Measurements from ENCODE around the gene MTAP.

MTAP gene

GRCh38 chr9:21854119-21854518 lies 51.7 kb downstream of the MTAP start:
- DNase-seq = no peak

DNA sequence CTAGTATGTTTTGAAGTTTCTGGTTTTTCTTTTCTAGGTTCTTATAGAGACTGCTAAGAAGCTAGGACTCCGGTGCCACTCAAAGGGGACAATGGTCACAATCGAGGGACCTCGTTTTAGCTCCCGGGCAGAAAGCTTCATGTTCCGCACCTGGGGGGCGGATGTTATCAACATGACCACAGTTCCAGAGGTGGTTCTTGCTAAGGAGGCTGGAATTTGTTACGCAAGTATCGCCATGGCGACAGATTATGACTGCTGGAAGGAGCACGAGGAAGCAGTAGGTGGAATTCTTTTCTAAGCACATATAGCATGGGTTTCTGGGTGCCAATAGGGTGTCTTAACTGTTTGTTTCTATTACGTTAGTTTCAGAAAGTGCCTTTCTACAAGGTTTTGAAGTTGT lies 52.2 kb downstream of the MTAP start:
- no peak for DNase-seq

DNA sequence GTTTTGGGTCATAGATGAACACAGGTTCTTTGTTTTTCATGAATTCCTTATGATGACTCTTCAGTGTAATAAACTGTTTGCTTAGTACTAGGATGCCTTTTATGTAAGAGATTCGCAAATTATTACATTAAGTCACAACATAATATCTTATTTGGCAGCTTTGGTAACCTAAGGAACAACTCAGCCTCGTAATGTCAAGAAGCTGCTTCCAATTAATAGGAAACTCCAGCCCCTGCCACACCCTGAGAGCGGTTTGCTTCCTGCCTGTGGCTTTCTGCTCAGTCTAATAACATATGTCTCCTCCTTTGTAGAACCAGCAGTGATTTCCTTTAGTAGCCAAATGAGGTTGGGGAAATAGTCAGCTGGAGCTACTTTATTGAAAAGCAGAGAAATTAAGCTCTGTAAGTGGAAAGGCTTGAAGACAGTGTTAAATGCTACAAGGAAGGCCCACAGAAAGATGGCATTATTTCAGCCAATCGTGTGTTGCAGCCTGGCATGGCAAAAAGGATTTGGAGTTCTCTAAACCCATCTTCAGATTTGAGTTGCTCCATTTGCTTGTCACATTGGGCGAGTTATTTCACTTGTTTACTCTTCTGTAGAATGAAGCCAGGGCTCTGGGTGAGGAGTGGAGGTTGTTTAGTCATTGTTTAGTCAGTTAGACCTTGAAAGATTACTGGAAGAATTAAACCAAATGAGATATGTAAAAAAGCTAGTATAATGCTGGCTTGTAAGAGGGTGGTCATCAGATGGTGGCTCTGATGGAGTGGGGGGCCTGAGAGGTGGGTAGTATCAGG lies 54.1 kb downstream of the MTAP start:
- DNase-seq = no peak

DNA sequence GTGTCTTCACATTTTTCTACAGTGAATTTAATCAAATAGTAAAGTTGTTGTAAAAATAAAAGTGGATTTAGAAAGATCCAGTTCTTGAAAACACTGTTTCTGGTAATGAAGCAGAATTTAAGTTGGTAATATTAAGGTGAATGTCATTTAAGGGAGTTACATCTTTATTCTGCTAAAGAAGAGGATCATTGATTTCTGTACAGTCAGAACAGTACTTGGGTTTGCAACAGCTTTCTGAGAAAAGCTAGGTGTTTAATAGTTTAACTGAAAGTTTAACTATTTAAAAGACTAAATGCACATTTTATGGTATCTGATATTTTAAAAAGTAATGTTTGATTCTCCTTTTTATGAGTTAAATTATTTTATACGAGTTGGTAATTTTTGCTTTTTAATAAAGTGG lies 60.4 kb downstream of the MTAP start:
- no peak for DNase-seq

DNA sequence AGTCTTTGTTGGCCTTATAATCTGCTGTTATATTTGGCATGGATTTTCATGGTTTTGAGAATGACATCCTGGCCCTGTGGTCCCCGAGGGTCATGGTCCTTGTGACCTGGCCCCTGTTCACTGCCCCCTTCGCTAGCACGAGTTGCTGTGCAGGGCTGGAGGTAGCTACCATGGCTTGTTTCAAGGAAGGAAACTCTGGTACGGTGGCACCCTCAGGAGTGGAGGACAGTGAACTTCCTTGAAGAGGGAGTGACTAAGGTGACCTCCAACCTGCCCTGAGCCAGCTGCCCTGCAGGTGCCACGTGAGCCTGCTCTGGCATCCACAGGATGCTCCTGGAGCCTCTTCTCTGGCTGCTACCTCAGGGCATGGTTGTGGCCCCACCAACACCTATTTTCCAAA lies 62.1 kb downstream of the MTAP start:
- DNase-seq = no peak

DNA sequence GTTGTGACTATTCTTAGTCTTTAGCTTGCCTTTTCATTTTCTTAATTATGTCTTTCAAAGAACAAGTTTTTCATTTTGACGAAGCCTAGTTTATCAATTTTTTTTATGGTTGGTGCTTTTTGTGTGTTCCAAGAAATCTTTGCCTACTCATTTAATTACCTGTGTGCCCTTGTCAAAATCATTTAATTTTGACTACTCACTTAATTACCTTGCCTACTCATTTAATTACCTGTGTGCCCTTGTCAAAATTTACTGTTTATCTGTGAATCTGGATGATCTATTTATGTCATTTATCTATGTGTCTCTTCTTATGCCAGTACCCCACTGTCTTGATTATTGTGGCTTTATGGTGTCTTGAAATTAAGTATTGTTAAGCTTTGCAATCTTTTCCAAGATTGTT lies 63.9 kb downstream of the MTAP start:
- DNase-seq = no peak

DNA sequence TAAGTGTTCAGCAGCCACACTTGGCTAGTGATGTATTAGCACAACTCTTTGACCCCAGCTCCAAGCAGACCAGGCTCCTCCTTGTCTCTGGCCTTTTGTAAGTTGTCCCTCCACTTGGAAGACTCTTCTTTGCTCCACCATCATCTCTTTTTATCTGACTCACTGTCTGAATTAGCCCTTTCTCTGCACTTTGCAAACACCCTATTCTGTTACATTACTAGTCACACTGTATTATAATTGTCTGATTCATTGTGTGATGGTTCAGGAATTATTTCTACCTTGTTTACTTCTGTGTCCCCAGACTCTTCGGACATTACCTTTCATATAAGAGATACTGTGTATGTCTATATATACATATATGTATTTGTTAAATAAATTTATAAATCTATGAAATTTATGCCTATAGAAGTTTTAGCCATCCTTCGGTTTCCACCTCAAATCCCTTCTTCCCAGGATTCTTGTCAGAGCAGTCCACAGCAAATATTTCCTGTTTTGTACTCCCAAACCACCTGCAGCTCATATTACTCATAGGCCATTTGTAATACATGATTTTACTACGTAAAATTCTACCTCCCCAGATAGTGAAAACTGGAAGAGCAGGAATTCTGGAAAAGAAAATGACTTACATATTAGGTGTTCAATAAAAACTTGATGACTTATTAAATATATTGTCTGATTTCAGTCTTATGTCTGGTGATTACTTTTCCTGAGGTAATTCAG lies 69.0 kb downstream of the MTAP start:
- no peak for DNase-seq

DNA sequence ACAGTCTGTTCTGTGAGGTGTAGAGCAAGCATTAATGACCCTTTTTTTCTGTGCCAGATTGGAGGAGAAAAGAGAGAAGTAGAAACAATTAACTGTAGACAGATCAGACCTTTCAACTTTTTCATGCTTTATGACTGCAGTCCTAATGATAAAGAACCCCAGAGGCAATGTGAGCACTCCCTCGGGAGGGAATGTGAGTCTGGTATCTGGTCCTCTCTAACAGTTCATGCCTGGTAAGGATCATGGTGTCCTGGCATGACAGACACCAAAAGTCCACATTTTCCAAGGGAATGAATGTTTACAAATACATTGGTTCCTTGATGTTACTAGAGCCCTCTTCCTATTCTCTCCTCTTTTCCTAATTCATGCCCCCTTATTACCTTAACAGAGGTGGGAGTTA lies 70.3 kb downstream of the MTAP start:
- no peak for DNase-seq

DNA sequence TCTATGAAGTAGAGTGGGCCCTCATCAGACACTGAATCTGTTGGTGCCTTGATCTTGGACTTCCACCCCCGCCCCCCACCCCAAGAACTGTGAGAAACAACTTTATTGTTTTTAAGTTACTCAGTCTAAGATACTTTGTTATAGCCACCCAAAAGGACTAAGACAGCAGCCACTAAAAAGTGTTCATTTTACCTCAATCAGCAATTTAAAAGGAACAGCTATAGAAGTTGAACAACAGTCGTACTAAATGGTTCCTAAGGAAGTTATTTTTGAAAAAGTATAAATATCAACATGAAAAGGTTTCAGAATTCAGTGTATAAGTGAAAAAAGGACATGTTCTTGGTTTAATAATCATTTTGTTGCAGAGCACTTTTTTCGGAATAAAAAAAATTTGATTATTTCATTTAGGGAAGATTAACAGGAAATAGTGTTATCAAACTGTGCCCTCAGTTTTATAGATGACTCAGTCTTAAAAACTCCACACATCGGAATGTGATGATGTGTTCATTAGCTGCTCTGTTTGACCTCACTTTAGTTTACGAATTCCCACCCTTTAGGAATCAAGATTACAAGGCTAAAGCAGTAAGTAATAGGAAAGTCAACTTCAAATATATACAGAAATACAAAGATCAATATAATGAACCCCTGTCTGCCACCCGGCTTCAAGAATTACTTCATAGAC lies 71.2 kb downstream of the MTAP start:
- DNase-seq = no peak

GRCh38 chr9:21875893-21876292 lies 73.5 kb downstream of the MTAP start:
- no peak for DNase-seq

DNA sequence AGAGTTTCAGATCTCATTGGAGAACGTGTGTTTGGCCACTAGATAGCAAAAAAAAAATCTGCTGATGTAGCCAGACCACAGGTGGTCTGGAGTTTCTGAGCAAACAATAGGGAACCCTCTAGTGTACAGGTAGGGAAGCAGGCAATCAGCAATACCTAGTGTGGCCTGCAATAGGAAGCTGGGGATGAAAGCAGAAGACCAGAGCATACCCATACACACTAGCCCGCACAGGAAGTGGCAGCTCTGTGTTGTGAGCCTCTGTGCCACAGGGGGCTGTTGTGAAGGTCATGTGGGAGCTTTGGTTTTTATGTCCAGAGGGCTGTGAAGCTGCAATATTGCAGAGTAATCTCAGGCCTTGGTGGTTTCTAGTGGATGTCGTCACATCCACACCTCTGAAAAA lies 81.2 kb downstream of the MTAP start:
- no peak for DNase-seq

- DNase-seq = no peak
Observed at GRCh38 chr9:21889673-21890072, 87.2 kb downstream of the MTAP start.

- DNase-seq = no peak
Observed at GRCh38 chr9:21890696-21891095, 88.3 kb downstream of the MTAP start.

DNA sequence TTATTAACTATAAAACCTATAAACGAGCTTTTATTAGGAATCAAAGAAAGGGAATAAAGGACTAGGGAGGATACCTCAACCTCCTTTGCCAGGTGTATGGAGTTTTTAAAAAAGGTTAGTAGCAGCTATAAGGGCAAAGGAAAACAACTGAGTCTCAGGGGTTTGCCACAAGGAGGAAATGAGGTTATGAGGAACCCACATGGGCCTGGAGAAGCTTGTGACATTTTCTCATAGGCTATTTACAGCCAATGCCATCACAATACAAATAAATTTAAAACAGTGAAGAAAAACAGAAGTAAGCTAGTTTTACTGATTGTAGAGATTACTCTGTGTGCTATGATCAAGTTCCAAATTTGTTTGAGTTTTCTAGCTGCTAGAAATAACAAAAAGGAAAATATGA lies 99.1 kb downstream of the MTAP start:
- no peak for DNase-seq

- DNase-seq = no peak
Observed at GRCh38 chr9:21902136-21902535, 99.7 kb downstream of the MTAP start.

GRCh38 chr9:21903380-21903965 lies 101.0 kb downstream of the MTAP start:
- DNase-seq = no peak

DNA sequence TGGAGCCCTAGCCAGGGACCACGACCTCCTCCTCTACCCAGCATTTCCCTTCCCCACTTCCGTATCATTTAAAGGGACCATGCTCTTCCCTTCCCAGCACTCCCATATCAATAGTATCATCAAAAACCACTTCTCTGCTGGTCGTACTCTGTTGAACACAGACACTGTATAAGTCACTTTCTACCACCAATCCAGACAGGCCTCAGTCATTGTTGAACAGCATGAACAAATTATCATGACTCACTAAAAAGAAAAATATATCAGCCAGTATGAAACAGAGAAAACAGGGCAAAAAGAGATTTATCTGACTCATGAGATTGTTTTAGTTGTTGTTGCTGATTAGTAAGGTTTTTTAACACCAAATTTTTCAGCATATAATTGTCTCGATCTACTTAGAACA lies 101.9 kb downstream of the MTAP start:
- no peak for DNase-seq

GRCh38 chr9:21904776-21905175 lies 102.3 kb downstream of the MTAP start:
- no peak for DNase-seq

GRCh38 chr9:21906213-21906612 lies 103.8 kb downstream of the MTAP start:
- DNase-seq = no peak

- no peak for DNase-seq
Observed at GRCh38 chr9:21906881-21907280, 104.4 kb downstream of the MTAP start.

DNA sequence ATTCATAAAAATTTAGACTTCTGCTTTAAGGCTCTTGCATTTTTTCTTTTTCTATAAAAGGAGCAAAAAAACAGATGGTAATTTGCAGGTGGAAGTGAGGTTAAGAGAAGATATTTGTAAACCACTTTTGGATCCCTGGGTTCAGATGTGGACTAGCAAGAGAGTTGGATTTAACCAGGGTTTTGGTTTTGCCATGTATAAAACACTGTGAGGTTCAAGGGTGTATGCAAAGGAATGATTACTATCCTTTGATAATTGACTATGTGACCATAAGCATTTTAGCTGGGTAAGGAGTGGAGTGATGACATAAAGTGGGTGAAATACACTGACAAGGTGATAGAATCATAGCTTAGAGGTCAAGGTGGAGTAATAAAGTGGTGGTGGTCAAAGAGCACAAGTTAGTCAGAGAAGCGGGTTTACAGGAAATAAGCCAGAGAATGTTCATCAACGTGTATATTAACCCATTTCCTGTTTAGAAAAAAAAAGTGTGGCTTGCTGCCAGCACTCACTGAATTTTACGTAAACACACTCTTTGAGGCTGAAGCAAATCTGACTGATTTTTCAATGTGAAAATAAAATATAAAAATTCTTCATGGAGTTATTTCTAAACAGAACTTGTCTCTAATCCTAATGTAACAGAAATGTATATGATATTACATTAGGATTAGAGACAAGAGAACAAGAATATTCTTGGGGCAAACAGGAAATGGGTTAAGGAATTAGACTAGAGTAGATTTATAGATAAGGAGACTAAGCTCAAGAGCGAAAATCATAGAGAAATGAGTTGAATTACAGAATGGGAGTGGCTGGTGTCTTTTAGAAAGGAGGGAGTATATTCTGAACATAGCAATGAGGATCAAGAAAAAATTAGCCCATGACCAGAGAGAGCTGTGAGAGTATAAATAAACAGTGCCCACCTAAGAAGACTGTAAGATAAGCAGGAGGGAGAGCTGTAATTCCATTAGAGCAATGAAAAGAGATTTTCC lies 117.2 kb downstream of the MTAP start:
- DNase-seq = no peak

DNA sequence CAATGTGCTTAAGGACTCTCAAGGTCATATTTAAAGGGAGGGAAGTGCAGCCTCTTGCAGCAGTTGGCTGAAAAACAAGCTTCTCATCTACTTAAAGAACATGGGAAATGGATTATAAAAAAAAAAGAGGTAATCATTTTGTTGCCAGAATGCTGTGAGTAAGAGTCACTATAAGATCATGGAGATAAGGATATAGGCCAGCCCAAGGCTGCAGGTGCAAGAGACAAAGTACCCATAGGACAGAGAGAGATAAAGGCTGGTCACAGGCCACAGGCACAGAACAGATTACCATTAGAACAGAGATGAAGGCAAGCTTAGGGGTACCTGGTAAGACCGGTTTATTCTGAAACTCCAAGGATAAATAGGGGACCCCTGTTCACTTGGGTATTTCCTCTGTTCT lies 121.3 kb downstream of the MTAP start:
- DNase-seq = no peak
